DOHH2 (cell line): ENCODE measurements around the gene MYO7B.

Experiments
- EZH2phosphoT487 ChIP-seq: fragments of 200-600 bp; sonication (generic); IDR thresholded peaks from 2 replicates; pipeline ENCODE4 v1.6.1; 2017; ENCODE audit warnings: borderline replicate concordance, mild to moderate bottlenecking, antibody characterized with exemption, low read length, moderate library complexity, mixed read lengths
- TF ChIP-seq, protein P1 (sequence below): fragments of 200-600 bp; sonication (generic); IDR thresholded peaks from one replicate; pipeline ENCODE4 v1.5.1; 2014; ENCODE audit warnings: antibody characterized with exemption, mild to moderate bottlenecking, low read depth, low read length; ENCODE audit not compliant: poor library complexity, severe bottlenecking

DNA sequence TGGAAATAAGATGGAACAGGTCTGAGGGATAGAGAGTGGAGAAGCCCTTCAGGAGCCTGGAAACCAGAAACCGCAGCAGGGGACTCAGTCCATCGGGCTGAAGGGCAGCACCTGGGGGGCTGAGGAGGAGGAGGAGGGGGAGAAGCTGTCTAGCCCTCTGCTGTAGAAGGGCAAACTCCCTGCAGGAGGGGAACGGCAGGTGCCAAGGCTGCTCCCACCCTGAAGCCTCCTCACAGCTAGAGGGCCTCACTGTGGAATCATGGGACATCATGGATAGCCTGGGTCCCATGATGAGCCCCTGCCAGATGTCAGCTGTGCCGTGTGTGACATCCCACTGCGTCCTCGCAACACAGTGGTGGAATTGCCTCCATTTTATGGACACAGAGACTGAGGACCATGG is 435 bp downstream of the MYO7B start:
- TF ChIP-seq, protein P1, sequence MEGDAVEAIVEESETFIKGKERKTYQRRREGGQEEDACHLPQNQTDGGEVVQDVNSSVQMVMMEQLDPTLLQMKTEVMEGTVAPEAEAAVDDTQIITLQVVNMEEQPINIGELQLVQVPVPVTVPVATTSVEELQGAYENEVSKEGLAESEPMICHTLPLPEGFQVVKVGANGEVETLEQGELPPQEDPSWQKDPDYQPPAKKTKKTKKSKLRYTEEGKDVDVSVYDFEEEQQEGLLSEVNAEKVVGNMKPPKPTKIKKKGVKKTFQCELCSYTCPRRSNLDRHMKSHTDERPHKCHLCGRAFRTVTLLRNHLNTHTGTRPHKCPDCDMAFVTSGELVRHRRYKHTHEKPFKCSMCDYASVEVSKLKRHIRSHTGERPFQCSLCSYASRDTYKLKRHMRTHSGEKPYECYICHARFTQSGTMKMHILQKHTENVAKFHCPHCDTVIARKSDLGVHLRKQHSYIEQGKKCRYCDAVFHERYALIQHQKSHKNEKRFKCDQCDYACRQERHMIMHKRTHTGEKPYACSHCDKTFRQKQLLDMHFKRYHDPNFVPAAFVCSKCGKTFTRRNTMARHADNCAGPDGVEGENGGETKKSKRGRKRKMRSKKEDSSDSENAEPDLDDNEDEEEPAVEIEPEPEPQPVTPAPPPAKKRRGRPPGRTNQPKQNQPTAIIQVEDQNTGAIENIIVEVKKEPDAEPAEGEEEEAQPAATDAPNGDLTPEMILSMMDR: no peak
- no peak for TF ChIP-seq EZH2phosphoT487
